Panc1 (cell line): ENCODE data around the gene UMAD1.

Experiments
- TCF7L2 ChIP-seq: IDR thresholded peaks from 2 replicates; pipeline ENCODE4 v1.6.1; 2011; ENCODE audit warnings: mild to moderate bottlenecking, low read depth, low read length, inconsistent platforms
- TF ChIP-seq, protein P1 (sequence below): fragments of 450-650 bp; IDR thresholded peaks from 2 replicates; pipeline ENCODE4 v1.5.1; 2017; ENCODE audit warnings: mild to moderate bottlenecking

DNA sequence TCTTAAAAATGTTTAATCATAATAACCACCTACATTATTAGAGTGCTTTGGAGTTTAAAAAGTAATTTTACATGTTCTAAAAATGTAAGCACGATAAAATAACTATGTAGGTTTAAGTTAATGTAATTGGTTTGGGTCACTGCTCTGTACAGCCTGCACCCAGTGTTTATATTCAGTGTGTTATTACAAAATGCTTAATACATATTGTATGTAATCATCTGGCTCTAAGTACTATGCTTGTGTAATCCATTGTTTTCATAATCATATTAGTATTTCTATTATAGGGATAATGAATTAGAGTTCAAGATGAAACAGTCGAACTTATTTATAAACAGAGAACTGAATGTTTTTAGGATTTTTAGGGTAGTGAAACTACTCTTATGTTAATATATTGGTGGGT, 64.8 kb downstream of the UMAD1 start:
- TF ChIP-seq, protein P1, sequence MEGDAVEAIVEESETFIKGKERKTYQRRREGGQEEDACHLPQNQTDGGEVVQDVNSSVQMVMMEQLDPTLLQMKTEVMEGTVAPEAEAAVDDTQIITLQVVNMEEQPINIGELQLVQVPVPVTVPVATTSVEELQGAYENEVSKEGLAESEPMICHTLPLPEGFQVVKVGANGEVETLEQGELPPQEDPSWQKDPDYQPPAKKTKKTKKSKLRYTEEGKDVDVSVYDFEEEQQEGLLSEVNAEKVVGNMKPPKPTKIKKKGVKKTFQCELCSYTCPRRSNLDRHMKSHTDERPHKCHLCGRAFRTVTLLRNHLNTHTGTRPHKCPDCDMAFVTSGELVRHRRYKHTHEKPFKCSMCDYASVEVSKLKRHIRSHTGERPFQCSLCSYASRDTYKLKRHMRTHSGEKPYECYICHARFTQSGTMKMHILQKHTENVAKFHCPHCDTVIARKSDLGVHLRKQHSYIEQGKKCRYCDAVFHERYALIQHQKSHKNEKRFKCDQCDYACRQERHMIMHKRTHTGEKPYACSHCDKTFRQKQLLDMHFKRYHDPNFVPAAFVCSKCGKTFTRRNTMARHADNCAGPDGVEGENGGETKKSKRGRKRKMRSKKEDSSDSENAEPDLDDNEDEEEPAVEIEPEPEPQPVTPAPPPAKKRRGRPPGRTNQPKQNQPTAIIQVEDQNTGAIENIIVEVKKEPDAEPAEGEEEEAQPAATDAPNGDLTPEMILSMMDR, result no peak
- no peak for TF ChIP-seq TCF7L2
